Mammary epithelial cell (primary cell): ENCODE data around the gene NELFA.

Source experiments
- CTCF ChIP-seq, 2 donors: IDR thresholded peaks in 1 of 2; conservative IDR thresholded peaks in 1 of 2; 2 replicates each; pipeline ENCODE4 v1.5.1; 2011 to 2012; ENCODE audit warnings: inconsistent platforms in 2 of 2, low read length in 2 of 2, mild to moderate bottlenecking in 2 of 2, control low read depth in 1 of 2, low read depth in 1 of 2; ENCODE audit not compliant: insufficient read depth in 1 of 2; ENCODE audit errors: extremely low read depth in 1 of 2
- EZH2 ChIP-seq: IDR thresholded peaks from 2 replicates; pipeline ENCODE4 v1.6.1; 2012; ENCODE audit warnings: low read length, inconsistent platforms, borderline replicate concordance

DNA sequence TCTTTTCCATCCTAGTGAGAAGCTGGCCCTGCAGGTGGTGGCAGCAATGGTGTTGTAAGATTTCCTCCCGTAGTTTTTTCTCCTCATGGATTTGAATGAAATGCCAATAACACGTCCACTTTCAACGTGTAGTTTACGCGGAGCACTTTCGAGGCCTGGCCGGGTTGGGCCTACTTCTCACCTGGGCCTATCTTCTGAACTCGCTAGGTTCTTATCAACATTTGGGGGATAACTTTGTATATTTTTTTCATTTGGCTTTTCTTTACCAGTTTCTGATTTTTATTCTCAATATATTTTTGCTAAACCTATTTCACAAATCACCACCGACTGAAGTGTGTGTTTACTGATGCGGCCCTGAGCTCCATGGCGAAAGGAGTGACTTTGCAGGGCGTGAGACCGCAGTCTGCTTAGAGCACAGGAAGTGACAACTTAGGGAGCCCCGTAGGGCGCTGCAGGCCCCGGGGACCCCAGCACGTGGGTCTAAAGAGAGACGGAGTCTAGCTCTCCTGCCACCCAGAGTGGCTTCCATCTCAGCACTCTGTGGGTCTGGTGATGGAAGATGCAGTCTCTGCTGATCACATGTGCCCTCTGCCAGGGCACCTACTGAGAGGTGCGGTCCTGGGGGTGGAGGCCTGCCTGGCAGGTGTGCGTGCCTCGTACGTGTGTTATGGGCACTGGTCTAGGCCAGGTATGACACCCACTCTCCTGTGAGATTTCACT lies 29.1 kb downstream of the NELFA start:
- TF ChIP-seq CTCF (conservative IDR thresholded peaks at IDR 0.05 in 1 of 2, IDR thresholded peaks at IDR 0.05 in 1 of 2; ENCODE audit: extremely low read depth in 1 of 2, insufficient read depth in 1 of 2, low read depth in 1 of 2, low read length in 2 of 2) (no peak), EZH2 (no peak)
